K562 (cell line): ENCODE data around the gene TEX51. TPM values are rescaled to one million over a fixed set of nuclear protein-coding genes. Genes with fewer than 3 reads are reported as not detected.

Experiments
- ATAC-seq: fragments of 200-7000 bp; cut with Tn5 transposase; 3 replicates; pipeline ENCODE4 v1.9.1; 2020; ENCODE audit warnings: moderate library complexity
- BruUV-seq: library from RNA; stranded (reverse); fragments of 400-500 nt; replicated peaks from 2 replicates; lab custom pipeline; 2021; lab: Mats Ljungman, UMichigan
- CTCF ChIA-PET: fragments of 300-600 bp; formaldehyde crosslinking; extraction: SDS; loops from one replicate; lab custom pipeline; 2021; ENCODE audit warnings: low intra/inter-chr PET ratio; lab: Yijun Ruan, JAX
- POLR2A ChIA-PET: fragments of 300-600, 350-650 bp; sonication (Branson Sonifier 250); formaldehyde crosslinking; extraction: SDS; loops from one replicate; lab custom pipeline; 2021; ENCODE audit warnings: antibody characterized with exemption, inconsistent platforms; lab: Yijun Ruan, JAX
- DNase-seq, 4 experiments: peaks; one replicate each; pipeline versions ENCODE4 v3.0.0 to v3.0.0-alpha.2; 2011 to 2018; ENCODE audit warnings: low spot score in 3 of 4, mixed read lengths in 3 of 4; ENCODE audit errors: extremely low read depth in 1 of 4
- FAIRE-seq: peaks from 2 replicates; lab custom pipeline; 2011; peaks lifted over from hg19 to GRCh38; lab: Jason Lieb, UNC
- H2AFZ ChIP-seq: 2 replicates; pipeline ENCODE4 v1.6.0; 2011; ENCODE audit warnings: low read depth, low read length, control low read depth, inconsistent platforms
- H3K27ac ChIP-seq: fragments of 200-600 bp; 3 replicates; pipeline ENCODE4 v1.8.0; 2011; ENCODE audit warnings: low read depth, mild to moderate bottlenecking, control low read depth, inconsistent platforms, low read length, moderate library complexity, mixed read lengths; ENCODE audit errors: extremely low read depth
- H3K27me3 ChIP-seq, 2 experiments: fragments of 300-600 bp in 1 of 2; 2 replicates in 1 of 2; 3 replicates in 1 of 2; pipeline versions ENCODE4 v1.6.0 to v1.8.0; 2011; ENCODE audit warnings: inconsistent platforms in 2 of 2, low read length in 2 of 2, mild to moderate bottlenecking in 1 of 2, mixed read lengths in 1 of 2, moderate library complexity in 1 of 2; ENCODE audit not compliant: control insufficient read depth in 2 of 2, insufficient read depth in 2 of 2
- H3K36me3 ChIP-seq: fragments of 300-600 bp; 3 replicates; pipeline ENCODE4 v1.8.0; 2011; ENCODE audit warnings: mild to moderate bottlenecking, low read length, inconsistent platforms; ENCODE audit not compliant: control insufficient read depth, insufficient read depth
- H3K4me1 ChIP-seq, 2 experiments: fragments of 200-600 bp in 1 of 2; replicated peaks in 1 of 2; 2 replicates in 1 of 2; 3 replicates in 1 of 2; pipeline versions ENCODE4 v1.5.1 to v1.8.0; 2011; ENCODE audit warnings: inconsistent platforms in 2 of 2, low read length in 2 of 2, mild to moderate bottlenecking in 1 of 2, mixed read lengths in 1 of 2, moderate library complexity in 1 of 2; ENCODE audit not compliant: control insufficient read depth in 2 of 2, insufficient read depth in 2 of 2
- H3K4me2 ChIP-seq: 2 replicates; pipeline ENCODE4 v1.6.1; 2011; ENCODE audit warnings: low read length, control low read depth, inconsistent platforms, mixed read lengths; ENCODE audit not compliant: insufficient read depth
- H3K4me3 ChIP-seq: fragments of 200-600 bp; sonication (generic), shearing (Covaris generic); 2 replicates; pipeline ENCODE4 v1.5.1; 2016; ENCODE audit warnings: control low read depth, inconsistent platforms
- H3K79me2 ChIP-seq: fragments of 200-600 bp; 3 replicates; pipeline ENCODE4 v1.8.0; 2011; ENCODE audit warnings: low read length, inconsistent platforms; ENCODE audit not compliant: control insufficient read depth, insufficient read depth
- H3K9ac ChIP-seq, 2 experiments: 2 replicates each; pipeline versions ENCODE4 v1.6.0 to v1.6.1; 2011; ENCODE audit warnings: low read depth in 2 of 2, low read length in 2 of 2, control low read depth in 1 of 2, inconsistent platforms in 1 of 2, mild to moderate bottlenecking in 1 of 2, mixed read lengths in 1 of 2; ENCODE audit not compliant: insufficient read depth in 1 of 2
- H3K9me1 ChIP-seq: one replicate; pipeline ENCODE4 v1.6.0; 2011; ENCODE audit warnings: inconsistent platforms, mild to moderate bottlenecking, low read length, moderate library complexity; ENCODE audit not compliant: control insufficient read depth, insufficient read depth
- H3K9me3 ChIP-seq: replicated peaks from 2 replicates; pipeline ENCODE4 v1.5.1; 2011; ENCODE audit warnings: low read depth, low read length, inconsistent platforms; ENCODE audit not compliant: control insufficient read depth, insufficient read depth
- H4K20me1 ChIP-seq: replicated peaks from 2 replicates; pipeline ENCODE4 v1.6.1; 2011; ENCODE audit warnings: low read length, inconsistent platforms, mixed read lengths; ENCODE audit not compliant: control insufficient read depth, insufficient read depth
- ARHGAP35 ChIP-seq: fragments of 450-650 bp; IDR thresholded peaks from 2 replicates; pipeline ENCODE4 v1.6.1; 2018; ENCODE audit not compliant: partially characterized antibody
- HDAC1 ChIP-seq, 2 experiments: fragments of 450-650 bp; IDR thresholded peaks; 2 replicates each; pipeline ENCODE4 v1.6.1; 2016 to 2017; ENCODE audit warnings: inconsistent platforms in 1 of 2, mild to moderate bottlenecking in 1 of 2, moderate library complexity in 1 of 2
- HSF4 ChIP-seq: fragments of 250-450 bp; sonication (Bioruptor Pico); IDR thresholded peaks from 2 replicates; pipeline ENCODE4 v2.1.2; 2022; ENCODE audit warnings: mild to moderate bottlenecking, moderate library complexity, borderline replicate concordance
- KLF16 ChIP-seq: IDR thresholded peaks from 2 replicates; pipeline ENCODE4 v1.6.1; 2016; ENCODE audit warnings: antibody characterized with exemption
- NCOA6 ChIP-seq: fragments of 450-650 bp; IDR thresholded peaks from 2 replicates; pipeline ENCODE4 v1.6.1; 2017; ENCODE audit warnings: mild to moderate bottlenecking
- TAF9B ChIP-seq: fragments of 450-650 bp; IDR thresholded peaks from 2 replicates; pipeline ENCODE4 v1.6.1; 2018; ENCODE audit warnings: mild to moderate bottlenecking; ENCODE audit not compliant: partially characterized antibody
- ZNF316 ChIP-seq: fragments of 450-650 bp; IDR thresholded peaks from 2 replicates; pipeline ENCODE4 v1.6.1; 2016
- ZNF57 ChIP-seq: fragments of 450-650 bp; formaldehyde crosslinking; IDR thresholded peaks from 2 replicates; pipeline ENCODE4 v1.4.0; 2020; ENCODE audit warnings: mild to moderate bottlenecking, moderate library complexity
- ZNF655 ChIP-seq: fragments of 250-450 bp; sonication (Bioruptor Pico); IDR thresholded peaks from 2 replicates; pipeline ENCODE4 v1.5.0; 2021
- WGBS: fragments of 100-300 bp; shearing (Covaris generic); methylation state at CpG from one replicate; pipeline ENCODE4 v1.1.6; 2016; ENCODE audit warnings: low coverage, mixed read lengths; ENCODE audit not compliant: insufficient coverage; ENCODE audit errors: missing lambda C conversion rate; 5-methylcytosine and 5-hydroxymethylcytosine counted together
- in situ Hi-C: fragments of 300-500 bp; cut with MboI; formaldehyde crosslinking; loops from 4 replicates; pipeline ENCODE4 v1.15.0; 2018; ENCODE audit warnings: inconsistent platforms, mixed read lengths
- intact Hi-C: fragments of 100-400 bp; cut with micrococcal nuclease; formaldehyde crosslinking; loops from 2 replicates; pipeline ENCODE4 v1.14.2; 2022
- polyA plus RNA-seq, 8 experiments: library from polyadenylated mRNA; depleted of rRNA in 4 of 8; stranded (reverse) in 5 of 8; unstranded in 3 of 8; fragments of >200 nt; fragmentation: Nextera tagmentation in 2 of 8; fragmentation: Illumina TruSeq in 1 of 8; extraction: Ambion mirVana in 2 of 8; extraction: Trizol in 1 of 8; gene quantifications; 2 replicates each; pipeline versions ENCODE4 v1.2.1 to v1.2.3, GENCODE V29; 2011 to 2014; ENCODE audit warnings: inconsistent platforms in 1 of 8, missing spikeins in 1 of 8
- total RNA-seq, 7 experiments: library from RNA; depleted of rRNA in 6 of 7; stranded (reverse); fragments of >200 nt in 6 of 7; fragmentation: Illumina TruSeq in 2 of 7; extraction: Trizol in 2 of 7; gene quantifications; 2 replicates each; pipeline versions ENCODE4 v1.2.1 to v1.2.3, GENCODE V29; 2011 to 2021; ENCODE audit warnings: low replicate concordance in 1 of 7
- TF ChIP-seq, protein P1 (sequence below), 2 experiments: fragments of 450-650 bp; IDR thresholded peaks; 2 replicates each; pipeline ENCODE4 v1.6.1; 2016; ENCODE audit warnings: mild to moderate bottlenecking in 2 of 2, borderline replicate concordance in 1 of 2, low read depth in 1 of 2, moderate library complexity in 1 of 2
- TF ChIP-seq, protein P2 (sequence below): fragments of 150-350 bp; IDR thresholded peaks from 2 replicates; pipeline ENCODE4 v1.6.1; 2014; ENCODE audit warnings: low read depth, mild to moderate bottlenecking, low read length, borderline replicate concordance

The TEX51 gene
- total and polyA plus RNA-seq, 9 of the 15 experiments (the other 6 are each of a cell fraction or from before 2014, with no cell fraction given) = not detected

DNA sequence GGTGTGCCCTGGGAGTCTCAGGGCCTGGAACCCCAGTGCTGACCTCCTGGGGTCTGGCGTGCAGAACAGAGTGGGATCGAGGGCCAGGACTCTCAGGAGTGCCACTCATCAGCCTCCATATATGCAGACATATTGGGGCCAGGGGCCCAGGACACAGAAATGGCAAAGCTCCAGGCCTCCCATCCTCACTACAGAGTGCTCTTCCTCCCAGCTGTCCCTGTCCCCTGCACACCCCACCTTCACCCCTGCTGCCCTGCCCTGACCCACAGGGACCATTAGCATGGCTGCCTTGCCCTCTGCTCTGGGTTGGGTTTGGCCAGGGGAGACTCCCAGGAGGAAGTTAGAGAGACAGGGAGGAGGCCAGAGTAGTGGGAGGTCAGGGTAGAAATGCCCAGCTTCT lies 2.8 kb downstream of the TEX51 start:
- Histone ChIP-seq H3K9ac (no peak overlapping the region), H3K9me3 (no peaks in the 10 kb centered on the region), H2AFZ (no peak overlapping the region), H3K4me1 (no peaks in the 10 kb centered on the region), H3K27ac (no peak overlapping the region), H3K4me3 (no peak overlapping the region), H3K9me1 (no peaks in the 10 kb centered on the region), H3K36me3 (no peaks in the 10 kb centered on the region), H3K27me3 (no peaks in the 10 kb centered on the region; a peak in 2 of 5 replicates), H4K20me1 (no peaks in the 10 kb centered on the region), H3K4me2 (no peak overlapping the region), H3K79me2 (no peaks in the 10 kb centered on the region)
- in situ Hi-C loops = no loop called here
- no peak for ATAC-seq
- BruUV-seq = no TSS peak
- intact Hi-C loops = no loop called here
- ChIA-PET POLR2A (no interaction called here), CTCF (no interaction called here)
- 0% methylated on average over 1 of the region's 2 CpGs for WGBS
- no peak for DNase-seq
- no peak for FAIRE-seq
- TF ChIP-seq HSF4 (CRISPR knock-in tag) = no peak
- TF ChIP-seq, protein P1, sequence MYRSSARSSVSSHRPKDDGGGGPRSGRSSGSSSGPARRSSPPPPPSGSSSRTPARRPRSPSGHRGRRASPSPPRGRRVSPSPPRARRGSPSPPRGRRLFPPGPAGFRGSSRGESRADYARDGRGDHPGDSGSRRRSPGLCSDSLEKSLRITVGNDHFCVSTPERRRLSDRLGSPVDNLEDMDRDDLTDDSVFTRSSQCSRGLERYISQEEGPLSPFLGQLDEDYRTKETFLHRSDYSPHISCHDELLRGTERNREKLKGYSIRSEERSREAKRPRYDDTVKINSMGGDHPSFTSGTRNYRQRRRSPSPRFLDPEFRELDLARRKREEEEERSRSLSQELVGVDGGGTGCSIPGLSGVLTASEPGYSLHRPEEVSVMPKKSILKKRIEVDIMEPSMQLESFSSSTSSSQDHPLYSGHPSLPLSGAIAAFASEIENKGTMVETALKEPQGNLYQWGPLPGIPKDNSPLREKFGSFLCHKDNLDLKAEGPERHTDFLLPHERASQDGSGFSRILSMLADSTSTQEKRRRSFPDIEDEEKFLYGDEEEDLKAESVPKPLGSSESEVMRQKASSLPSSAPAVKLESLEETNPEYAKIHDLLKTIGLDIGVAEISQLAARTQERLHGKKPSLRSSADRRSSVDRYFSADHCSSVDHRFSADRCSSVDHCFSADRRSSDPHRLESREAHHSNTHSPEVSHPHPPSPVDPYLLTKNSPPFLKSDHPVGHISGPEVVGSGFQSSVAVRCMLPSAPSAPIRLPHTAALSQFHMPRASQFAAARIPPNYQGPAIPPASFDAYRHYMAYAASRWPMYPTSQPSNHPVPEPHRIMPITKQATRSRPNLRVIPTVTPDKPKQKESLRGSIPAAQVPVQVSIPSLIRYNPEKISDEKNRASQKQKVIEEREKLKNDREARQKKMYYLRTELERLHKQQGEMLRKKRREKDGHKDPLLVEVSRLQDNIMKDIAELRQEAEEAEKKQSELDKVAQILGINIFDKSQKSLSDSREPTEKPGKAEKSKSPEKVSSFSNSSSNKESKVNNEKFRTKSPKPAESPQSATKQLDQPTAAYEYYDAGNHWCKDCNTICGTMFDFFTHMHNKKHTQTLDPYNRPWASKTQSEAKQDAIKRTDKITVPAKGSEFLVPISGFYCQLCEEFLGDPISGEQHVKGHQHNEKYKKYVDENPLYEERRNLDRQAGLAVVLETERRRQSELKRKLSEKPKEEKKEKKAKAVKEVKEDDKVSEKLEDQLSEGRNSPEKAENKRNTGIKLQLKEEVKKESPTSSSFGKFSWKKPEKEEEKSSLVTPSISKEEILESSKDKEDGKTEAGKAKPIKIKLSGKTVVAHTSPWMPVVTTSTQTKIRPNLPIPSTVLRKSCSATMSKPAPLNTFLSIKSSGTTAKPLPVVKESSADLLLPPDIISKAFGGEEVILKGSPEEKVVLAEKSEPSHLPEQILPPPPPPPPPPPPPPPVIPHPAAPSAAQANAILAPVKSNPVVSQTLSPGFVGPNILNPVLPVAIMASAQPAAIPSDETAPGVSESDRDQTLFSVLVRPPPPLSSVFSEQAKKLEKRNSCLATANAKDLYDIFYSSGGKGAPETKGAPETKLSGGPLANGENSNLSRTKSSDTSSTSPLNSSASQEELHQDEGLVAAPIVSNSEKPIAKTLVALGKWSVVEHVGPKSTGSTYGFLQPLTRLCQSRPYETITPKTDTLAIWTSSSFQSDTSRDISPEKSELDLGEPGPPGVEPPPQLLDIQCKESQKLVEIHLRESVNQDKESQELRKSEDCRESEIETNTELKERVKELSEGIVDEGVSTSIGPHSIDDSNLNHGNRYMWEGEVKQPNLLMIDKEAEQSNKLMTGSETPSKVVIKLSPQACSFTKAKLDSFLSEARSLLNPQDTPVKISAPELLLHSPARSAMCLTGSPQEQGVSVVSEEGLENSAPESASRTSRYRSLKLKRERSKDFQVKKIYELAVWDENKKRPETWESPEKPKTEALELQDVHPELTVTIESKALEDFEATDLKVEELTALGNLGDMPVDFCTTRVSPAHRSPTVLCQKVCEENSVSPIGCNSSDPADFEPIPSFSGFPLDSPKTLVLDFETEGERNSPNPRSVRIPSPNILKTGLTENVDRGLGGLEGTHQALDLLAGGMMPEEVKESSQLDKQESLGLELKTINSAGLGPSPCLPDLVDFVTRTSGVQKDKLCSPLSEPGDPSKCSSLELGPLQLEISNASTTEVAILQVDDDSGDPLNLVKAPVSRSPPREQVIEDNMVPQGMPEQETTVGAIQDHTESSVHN (IDR thresholded peaks at IDR 0.05; ENCODE audit: borderline replicate concordance in 1 of 2, low read depth in 1 of 2) = no peak
- no peak for TF ChIP-seq ARHGAP35
- no peak for TF ChIP-seq ZNF316
- no peak for TF ChIP-seq HDAC1 (IDR thresholded peaks at IDR 0.05)
- TF ChIP-seq ZNF655 (CRISPR knock-in tag) = no peak
- TF ChIP-seq KLF16 = no peak
- TF ChIP-seq, protein P2, sequence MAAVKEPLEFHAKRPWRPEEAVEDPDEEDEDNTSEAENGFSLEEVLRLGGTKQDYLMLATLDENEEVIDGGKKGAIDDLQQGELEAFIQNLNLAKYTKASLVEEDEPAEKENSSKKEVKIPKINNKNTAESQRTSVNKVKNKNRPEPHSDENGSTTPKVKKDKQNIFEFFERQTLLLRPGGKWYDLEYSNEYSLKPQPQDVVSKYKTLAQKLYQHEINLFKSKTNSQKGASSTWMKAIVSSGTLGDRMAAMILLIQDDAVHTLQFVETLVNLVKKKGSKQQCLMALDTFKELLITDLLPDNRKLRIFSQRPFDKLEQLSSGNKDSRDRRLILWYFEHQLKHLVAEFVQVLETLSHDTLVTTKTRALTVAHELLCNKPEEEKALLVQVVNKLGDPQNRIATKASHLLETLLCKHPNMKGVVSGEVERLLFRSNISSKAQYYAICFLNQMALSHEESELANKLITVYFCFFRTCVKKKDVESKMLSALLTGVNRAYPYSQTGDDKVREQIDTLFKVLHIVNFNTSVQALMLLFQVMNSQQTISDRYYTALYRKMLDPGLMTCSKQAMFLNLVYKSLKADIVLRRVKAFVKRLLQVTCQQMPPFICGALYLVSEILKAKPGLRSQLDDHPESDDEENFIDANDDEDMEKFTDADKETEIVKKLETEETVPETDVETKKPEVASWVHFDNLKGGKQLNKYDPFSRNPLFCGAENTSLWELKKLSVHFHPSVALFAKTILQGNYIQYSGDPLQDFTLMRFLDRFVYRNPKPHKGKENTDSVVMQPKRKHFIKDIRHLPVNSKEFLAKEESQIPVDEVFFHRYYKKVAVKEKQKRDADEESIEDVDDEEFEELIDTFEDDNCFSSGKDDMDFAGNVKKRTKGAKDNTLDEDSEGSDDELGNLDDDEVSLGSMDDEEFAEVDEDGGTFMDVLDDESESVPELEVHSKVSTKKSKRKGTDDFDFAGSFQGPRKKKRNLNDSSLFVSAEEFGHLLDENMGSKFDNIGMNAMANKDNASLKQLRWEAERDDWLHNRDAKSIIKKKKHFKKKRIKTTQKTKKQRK = no peak
- TF ChIP-seq ZNF57 (CRISPR knock-in tag) = no peak
- TF ChIP-seq TAF9B = no peak
- TF ChIP-seq NCOA6 = no peak
